GM18867 (cell line): Measurements from ENCODE around the gene STOX2.

ENCODE experiments used
- ATAC-seq: cut with Tn5 transposase; IDR thresholded peaks from one replicate; pipeline ENCODE4 v1.9.1; 2021; ENCODE audit warnings: mild to moderate bottlenecking, moderate library complexity; ENCODE audit not compliant: unreplicated experiment

The STOX2 gene, protein sequence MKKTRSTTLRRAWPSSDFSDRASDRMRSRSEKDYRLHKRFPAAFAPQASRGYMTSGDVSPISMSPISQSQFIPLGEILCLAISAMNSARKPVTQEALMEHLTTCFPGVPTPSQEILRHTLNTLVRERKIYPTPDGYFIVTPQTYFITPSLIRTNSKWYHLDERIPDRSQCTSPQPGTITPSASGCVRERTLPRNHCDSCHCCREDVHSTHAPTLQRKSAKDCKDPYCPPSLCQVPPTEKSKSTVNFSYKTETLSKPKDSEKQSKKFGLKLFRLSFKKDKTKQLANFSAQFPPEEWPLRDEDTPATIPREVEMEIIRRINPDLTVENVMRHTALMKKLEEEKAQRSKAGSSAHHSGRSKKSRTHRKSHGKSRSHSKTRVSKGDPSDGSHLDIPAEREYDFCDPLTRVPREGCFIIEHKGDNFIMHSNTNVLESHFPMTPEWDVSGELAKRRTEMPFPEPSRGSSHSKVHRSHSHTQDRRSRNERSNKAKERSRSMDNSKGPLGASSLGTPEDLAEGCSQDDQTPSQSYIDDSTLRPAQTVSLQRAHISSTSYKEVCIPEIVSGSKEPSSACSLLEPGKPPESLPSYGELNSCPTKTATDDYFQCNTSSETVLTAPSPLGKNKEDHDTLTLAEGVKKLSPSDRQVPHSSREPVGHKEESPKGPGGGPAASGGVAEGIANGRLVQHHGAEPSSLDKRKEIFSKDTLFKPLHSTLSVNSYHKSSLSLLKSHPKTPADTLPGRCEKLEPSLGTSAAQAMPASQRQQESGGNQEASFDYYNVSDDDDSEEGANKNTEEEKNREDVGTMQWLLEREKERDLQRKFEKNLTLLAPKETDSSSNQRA (N-terminal part only)

DNA sequence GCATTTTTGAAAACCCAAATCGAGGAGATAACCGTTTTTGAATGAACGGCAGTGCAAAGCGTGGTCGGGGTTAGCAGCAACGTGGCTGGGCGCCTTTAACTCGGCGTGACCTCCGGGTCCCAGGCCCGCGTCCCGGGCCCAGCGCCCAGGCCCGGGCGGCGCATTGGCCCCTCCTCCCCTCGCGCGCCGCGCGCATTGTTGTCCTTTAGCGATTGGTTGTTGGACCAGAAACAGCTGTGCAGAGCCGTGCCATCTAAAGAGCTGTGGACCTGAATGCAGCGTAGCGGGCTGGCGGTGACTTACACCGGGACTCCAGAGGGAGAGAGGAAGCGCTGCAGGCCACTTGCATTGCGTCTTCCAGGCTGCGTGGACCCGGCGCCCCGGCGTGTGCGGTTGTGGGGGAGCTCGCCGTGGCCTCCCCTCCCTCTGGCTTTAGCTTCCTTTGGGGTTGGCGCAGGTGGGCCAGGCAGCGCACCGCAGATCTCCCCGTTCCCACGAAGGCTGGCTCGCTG is at the start of gene STOX2:
Gene STOX2, plus strand, starts transcription at position 227 of the 512 bp plus-strand sequence. CDS start 1,484 bp downstream, outside the sequence.
- no peak for ATAC-seq

DNA sequence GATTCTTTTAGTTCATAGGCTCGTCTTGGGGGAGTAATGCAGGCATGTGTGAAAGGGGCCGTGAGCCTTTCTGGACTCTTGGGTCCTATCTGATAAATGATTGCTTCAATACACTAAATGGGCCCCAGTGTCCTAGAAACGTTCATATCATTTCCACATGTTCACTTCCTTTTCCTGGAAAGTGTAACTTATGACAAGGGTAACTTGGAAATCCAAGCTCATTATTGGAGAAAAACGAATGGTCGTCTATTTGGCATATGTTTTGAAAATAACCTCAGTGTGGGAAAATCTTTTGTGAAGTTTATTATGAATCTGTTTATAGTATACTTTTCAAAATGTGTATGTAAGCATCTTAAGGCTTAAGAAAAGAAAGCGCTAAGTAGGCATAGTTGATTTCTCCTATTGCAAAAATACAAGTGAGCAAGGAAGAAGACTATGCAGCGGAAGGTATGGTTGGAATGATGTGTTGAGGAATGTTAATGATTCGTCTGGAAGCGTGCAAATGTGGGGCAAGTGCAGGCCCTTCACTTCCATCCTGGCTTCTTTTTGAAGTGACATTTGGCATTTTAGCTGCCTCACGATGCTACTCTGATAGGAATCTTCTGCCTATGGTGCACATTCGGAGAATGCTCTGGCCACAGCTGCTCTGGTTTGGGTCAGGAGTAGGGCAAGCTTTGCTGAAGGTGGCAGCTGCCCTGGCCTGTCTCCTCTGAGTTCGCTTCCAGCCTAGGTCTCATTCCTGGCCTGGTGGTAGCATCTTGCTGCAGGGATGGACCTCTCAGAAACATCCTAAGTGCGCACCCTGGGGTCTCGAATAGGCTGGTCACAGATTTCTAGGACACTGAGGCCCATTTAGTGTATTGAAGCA is 49.5 kb upstream of the STOX2 start:
- ATAC-seq: no peak

GRCh38 chr4:183857040-183857439 is 48.1 kb upstream of the STOX2 start:
- no peak for ATAC-seq

DNA sequence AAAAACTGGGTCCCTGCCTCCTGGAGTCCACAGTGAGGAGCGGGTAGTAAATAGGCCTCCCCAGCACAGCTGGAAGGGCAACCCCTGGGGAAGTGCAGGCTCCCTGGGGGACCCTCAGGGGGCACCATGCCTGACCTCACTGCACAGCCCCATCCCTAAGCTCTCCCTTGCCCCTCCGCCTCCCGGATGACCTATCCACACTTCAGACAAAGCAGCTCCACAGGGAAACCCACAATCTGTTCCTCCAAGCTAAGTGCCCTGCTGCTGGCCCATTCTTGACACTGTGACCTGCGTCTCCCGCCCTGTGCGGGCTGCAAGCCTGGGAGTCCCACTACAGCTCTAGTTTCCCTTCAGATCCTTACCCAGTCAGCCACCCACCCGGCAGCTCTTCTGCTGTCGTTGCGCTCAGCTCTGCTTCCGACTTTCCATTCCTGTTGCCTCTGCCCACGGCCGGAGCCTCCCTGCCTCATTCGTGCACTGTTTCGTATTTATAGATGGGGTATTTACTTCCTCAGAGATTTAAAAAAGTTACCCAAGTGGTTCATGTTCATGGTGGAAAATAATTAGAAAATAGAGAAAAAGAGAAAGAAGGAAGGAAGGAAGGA is 47.0 kb upstream of the STOX2 start:
- no peak for ATAC-seq

DNA sequence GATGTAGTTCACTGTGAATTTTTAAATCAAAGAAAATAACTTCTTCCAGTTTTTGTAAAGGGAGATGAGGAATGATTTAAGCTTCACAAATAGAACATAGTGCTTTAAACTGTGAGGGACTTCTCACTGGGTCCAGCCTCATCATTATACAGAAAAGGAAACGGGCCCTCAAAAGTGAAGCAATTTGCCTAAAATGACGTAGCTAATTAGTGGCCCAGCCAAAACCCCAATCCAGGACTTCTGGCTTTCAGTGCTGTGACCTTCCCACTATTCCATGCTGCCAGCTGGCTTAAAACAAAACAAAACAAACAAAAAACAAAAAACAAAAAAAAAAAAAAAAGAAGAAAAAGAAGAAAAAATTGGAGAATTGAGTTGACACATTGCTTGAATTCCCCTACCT is 45.0 kb upstream of the STOX2 start:
- ATAC-seq: no peak

- ATAC-seq: no peak
Observed at GRCh38 chr4:183860731-183861130, 44.4 kb upstream of the STOX2 start.

- no peak for ATAC-seq
Observed at GRCh38 chr4:183861426-183861825, 43.7 kb upstream of the STOX2 start.

- no peak for ATAC-seq
Observed at GRCh38 chr4:183863155-183863825, 41.8 kb upstream of the STOX2 start.

- no peak for ATAC-seq
Observed at GRCh38 chr4:183867247-183867646, 37.9 kb upstream of the STOX2 start.

DNA sequence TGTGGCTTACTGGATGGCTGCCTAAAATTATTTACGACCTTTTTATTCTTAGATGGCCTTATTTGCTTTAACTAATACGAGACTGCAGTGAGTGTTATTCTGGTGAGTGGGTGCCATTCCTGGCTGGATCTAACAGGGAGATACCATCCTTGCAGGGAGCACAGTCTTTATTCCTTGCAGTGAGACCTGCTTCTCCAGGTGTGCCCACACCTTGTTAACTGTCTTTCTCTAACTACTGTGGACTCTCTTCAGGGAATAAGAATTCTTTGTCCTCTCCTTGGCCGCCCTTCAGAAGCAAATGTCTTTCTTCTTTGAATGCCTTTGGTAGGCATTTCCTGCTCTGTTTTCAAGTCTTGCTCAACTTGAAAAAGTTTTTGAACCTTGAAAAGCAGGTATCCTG is 34.1 kb upstream of the STOX2 start:
- no peak for ATAC-seq

GRCh38 chr4:183871581-183871980 is 33.5 kb upstream of the STOX2 start:
- ATAC-seq: no peak

DNA sequence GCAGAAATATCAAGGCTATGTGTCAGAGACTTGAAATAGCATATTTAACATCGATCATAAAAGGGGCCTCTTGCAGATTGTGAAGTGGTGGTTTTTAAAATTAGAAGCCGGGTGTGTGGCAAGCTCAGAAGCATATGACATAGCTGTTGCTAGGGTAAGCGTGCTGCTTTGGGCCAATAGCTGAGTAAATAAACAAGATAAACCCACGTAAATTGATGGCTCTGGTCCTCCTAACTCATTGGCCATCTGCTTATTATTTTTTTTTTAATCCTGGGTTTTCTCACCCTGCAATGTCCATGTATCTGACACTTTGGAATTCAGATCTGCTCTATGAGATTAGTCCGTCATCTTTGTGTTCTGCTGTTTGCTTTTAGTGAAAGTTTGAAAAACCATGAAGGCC is 32.6 kb upstream of the STOX2 start:
- ATAC-seq: no peak

- no peak for ATAC-seq
Observed at GRCh38 chr4:183873409-183874185, 31.5 kb upstream of the STOX2 start.

- no peak for ATAC-seq
Observed at GRCh38 chr4:183875251-183875825, 29.8 kb upstream of the STOX2 start.

GRCh38 chr4:183876268-183876934 is 28.7 kb upstream of the STOX2 start:
- no peak for ATAC-seq

GRCh38 chr4:183878251-183878970 is 26.7 kb upstream of the STOX2 start:
- ATAC-seq: no peak

DNA sequence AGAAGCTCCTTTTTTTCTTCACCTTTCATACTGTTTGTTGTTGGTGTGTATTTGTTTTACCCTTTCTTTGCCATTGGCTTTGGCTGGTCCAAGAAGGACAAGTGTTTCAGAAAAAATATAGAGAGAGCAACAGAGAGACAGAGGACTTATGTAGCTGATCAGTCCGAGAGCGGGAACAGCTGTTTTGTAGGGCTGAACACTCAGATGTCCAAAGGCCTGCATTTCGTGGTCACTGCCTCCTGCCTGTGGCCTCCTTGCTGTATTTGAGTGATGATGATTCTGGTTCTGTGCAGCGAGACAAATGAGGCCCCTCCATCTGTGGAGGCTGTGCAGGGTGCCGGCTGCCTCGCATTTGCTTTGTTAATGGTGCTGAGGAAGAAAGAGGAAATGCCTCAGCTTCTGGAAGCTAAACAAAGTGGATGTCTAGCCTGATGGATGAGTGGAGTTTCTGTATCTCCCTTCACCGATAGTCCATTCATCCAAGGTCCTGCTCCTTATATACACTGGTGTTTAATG is 19.8 kb upstream of the STOX2 start:
- no peak for ATAC-seq
